Measurements from ENCODE around the gene GPER1.

DNA sequence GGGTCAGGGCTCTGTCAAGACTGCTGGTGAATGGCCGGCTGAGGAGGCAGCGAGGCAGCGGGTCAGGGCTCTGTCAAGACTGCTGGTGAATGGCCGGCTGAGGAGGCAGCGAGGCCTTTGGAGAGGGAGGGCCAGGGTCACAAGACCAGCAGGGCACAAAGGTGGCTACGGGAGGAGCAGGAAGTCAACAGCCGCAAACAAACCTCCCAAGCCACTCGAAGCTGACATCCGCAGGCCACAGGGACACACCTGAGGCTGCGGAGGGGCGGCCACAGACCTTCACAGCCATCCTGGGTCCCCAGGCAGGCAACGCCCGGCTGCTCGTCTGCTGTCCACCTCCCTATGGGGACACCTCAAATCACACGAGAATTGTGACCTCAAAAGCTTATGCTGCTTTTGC lies 8.9 kb upstream of the GPER1 start:
- TF ChIP-seq, protein P1, sequence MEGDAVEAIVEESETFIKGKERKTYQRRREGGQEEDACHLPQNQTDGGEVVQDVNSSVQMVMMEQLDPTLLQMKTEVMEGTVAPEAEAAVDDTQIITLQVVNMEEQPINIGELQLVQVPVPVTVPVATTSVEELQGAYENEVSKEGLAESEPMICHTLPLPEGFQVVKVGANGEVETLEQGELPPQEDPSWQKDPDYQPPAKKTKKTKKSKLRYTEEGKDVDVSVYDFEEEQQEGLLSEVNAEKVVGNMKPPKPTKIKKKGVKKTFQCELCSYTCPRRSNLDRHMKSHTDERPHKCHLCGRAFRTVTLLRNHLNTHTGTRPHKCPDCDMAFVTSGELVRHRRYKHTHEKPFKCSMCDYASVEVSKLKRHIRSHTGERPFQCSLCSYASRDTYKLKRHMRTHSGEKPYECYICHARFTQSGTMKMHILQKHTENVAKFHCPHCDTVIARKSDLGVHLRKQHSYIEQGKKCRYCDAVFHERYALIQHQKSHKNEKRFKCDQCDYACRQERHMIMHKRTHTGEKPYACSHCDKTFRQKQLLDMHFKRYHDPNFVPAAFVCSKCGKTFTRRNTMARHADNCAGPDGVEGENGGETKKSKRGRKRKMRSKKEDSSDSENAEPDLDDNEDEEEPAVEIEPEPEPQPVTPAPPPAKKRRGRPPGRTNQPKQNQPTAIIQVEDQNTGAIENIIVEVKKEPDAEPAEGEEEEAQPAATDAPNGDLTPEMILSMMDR (IDR thresholded peaks at IDR 0.05; ENCODE audit: low read depth, low read length), result no peak
- TF ChIP-seq, protein P2, sequence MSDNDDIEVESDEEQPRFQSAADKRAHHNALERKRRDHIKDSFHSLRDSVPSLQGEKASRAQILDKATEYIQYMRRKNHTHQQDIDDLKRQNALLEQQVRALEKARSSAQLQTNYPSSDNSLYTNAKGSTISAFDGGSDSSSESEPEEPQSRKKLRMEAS (IDR thresholded peaks at IDR 0.05; ENCODE audit: low read depth, low read length), result no peak
- no peak for TF ChIP-seq MYC (IDR thresholded peaks at IDR 0.05; ENCODE audit: low read depth, low read length)
